Measurements from ENCODE around the gene CCND2.

DNA sequence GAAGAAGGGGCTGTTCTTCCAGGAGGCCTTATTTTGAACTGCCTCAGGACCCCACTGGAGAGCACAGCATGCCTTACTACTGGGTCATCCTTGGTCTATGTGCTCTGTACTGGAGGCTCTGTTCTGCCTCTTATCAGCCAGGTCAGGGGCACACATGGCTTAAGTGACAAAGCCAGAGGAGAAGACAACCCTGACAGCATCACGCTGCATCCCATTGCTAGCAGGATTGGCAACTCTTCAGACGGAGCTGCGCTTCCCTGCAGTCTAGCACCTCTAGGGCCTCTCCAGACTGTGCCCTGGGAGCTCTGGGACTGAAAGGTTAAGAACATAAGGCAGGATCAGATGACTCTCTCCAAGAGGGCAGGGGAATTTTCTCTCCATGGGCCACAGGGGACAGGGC, 30.2 kb downstream of the CCND2 start:
- TF ChIP-seq, protein P1, sequence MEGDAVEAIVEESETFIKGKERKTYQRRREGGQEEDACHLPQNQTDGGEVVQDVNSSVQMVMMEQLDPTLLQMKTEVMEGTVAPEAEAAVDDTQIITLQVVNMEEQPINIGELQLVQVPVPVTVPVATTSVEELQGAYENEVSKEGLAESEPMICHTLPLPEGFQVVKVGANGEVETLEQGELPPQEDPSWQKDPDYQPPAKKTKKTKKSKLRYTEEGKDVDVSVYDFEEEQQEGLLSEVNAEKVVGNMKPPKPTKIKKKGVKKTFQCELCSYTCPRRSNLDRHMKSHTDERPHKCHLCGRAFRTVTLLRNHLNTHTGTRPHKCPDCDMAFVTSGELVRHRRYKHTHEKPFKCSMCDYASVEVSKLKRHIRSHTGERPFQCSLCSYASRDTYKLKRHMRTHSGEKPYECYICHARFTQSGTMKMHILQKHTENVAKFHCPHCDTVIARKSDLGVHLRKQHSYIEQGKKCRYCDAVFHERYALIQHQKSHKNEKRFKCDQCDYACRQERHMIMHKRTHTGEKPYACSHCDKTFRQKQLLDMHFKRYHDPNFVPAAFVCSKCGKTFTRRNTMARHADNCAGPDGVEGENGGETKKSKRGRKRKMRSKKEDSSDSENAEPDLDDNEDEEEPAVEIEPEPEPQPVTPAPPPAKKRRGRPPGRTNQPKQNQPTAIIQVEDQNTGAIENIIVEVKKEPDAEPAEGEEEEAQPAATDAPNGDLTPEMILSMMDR (conservative IDR thresholded peaks at IDR 0.05; ENCODE audit: low read length), result no peak
- TF ChIP-seq EZH2phosphoT487 (IDR thresholded peaks at IDR 0.05; ENCODE audit: borderline replicate concordance, low read depth, low read length), result no peak

Data from OCI-LY7 (cell line).